ENCODE measurements around the gene ZCCHC4.

DNA sequence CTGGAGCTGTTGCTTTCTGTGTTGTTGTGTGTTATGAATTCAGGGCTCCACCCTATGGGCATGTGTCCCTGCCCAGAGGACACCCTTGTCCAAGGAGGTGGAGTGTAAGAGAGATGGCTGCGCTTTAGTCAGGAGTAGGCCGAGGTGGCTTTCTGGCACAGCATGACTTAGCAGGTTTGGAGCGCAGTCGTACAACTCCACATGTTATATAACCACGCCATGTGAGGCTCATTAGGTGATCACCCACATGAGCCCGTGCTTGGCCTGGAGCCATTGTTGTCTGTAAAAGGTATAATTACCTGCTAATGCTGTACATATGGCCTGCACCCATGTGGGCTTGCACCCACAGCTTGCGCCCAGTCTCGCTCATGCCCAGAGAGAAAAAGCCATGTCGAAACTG is 48.7 kb downstream of the ZCCHC4 start:
- TF ChIP-seq EZH2 (IDR thresholded peaks at IDR 0.05; ENCODE audit: low read length): no peak
- TF ChIP-seq, protein P1, sequence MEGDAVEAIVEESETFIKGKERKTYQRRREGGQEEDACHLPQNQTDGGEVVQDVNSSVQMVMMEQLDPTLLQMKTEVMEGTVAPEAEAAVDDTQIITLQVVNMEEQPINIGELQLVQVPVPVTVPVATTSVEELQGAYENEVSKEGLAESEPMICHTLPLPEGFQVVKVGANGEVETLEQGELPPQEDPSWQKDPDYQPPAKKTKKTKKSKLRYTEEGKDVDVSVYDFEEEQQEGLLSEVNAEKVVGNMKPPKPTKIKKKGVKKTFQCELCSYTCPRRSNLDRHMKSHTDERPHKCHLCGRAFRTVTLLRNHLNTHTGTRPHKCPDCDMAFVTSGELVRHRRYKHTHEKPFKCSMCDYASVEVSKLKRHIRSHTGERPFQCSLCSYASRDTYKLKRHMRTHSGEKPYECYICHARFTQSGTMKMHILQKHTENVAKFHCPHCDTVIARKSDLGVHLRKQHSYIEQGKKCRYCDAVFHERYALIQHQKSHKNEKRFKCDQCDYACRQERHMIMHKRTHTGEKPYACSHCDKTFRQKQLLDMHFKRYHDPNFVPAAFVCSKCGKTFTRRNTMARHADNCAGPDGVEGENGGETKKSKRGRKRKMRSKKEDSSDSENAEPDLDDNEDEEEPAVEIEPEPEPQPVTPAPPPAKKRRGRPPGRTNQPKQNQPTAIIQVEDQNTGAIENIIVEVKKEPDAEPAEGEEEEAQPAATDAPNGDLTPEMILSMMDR (optimal IDR thresholded peaks at IDR 0.05 in 1 of 3, IDR thresholded peaks at IDR 0.05 in 1 of 3, conservative IDR thresholded peaks at IDR 0.05 in 1 of 3; ENCODE audit: extremely low read depth in 1 of 3, insufficient read depth in 2 of 3, low read length in 3 of 3): no peak

Data from keratinocyte (primary cell).